Left lung (tissue), 10 donors: ENCODE data around the gene KHDC4. TPM values are rescaled to one million over a fixed set of nuclear protein-coding genes. Genes with fewer than 3 reads are reported as not detected.

Experiments used
- ATAC-seq: fragments of 200-7000 bp; cut with Tn5 transposase; one replicate; pipeline ENCODE4 v1.9.1; 2020; ENCODE audit warnings: moderate library complexity
- DNase-seq, 4 donors: peaks; one replicate each; pipeline ENCODE4 v3.0.0-alpha.2; 2013 to 2020
- H3K27ac ChIP-seq, 2 donors: fragments of 200-600 bp; sonication (generic) in 1 of 2; one replicate each; pipeline versions ENCODE4 v1.5.0 to v1.8.0; 2020 to 2021
- H3K27me3 ChIP-seq, 2 donors: fragments of 200-600 bp; sonication (generic) in 1 of 2; one replicate each; pipeline versions ENCODE4 v1.5.0 to v1.8.0; 2020 to 2021
- H3K36me3 ChIP-seq, 2 donors: fragments of 200-600 bp; sonication (generic) in 1 of 2; one replicate each; pipeline versions ENCODE4 v1.5.0 to v1.8.0; 2020 to 2021
- H3K4me1 ChIP-seq, 2 donors: fragments of 200-600 bp; one replicate each; pipeline ENCODE4 v1.8.0; 2021
- H3K4me3 ChIP-seq, 2 donors: fragments of 200-600 bp; sonication (generic) in 1 of 2; one replicate each; pipeline versions ENCODE4 v1.5.0 to v1.8.0; 2020 to 2021; ENCODE audit warnings: mild to moderate bottlenecking in 1 of 2
- H3K9me3 ChIP-seq, 2 donors: fragments of 200-600 bp; sonication (generic) in 1 of 2; one replicate each; pipeline versions ENCODE4 v1.5.0 to v1.8.0; 2020 to 2021
- CTCF ChIP-seq, 2 donors: fragments of 200-600 bp; sonication (generic) in 1 of 2; IDR thresholded peaks; one replicate each; pipeline versions ENCODE4 v1.5.0 to v1.8.0; 2021; ENCODE audit warnings: antibody characterized with exemption in 2 of 2
- intact Hi-C, 2 donors: fragments of 100-400 bp; cut with DNase I; formaldehyde crosslinking; loops; one replicate each; pipeline versions ENCODE4 v1.11.2 to v1.14.2; 2022
- polyA plus RNA-seq, 6 donors: library from polyadenylated mRNA; unstranded; fragments of 120-200 nt; gene quantifications; one replicate each; pipeline ENCODE4 v1.2.1, GENCODE V29; 2013; ENCODE audit not compliant: insufficient read length in 6 of 6
- total RNA-seq, 2 donors: library from RNA; stranded (reverse); fragmentation: NEBNext Ultra II Directional; extraction: Animal tissue kit (Norgen Biotek cat#: 25700); gene quantifications; one replicate each; pipeline ENCODE4 v1.2.1, GENCODE V29; 2021
- donor health status: DM: no; HTN: yes; CAD: no.
- donor health status: DM: no; HTN: no; CAD: no.

Gene KHDC4
- total and polyA plus RNA-seq, 8 donors, result 38.2 to 86.8 (median 72.6) TPM

GRCh38 chr1:155974208-155975115 lies 40.2 kb upstream of the KHDC4 start:
- DNase-seq (no peak), ATAC-seq (no peak)
- H3K36me3 ChIP-seq, result peaks cover 0 to 20% of the 10 kb centered on the region in 2 donors
- H3K27ac ChIP-seq, result peak overlapping the region; percentile 92 to 96
- intact Hi-C loops, result no loop called here
- H3K4me1 ChIP-seq, result peaks cover 65 to 80% of the 10 kb centered on the region in 2 donors
- H3K9me3 ChIP-seq, result no peaks in the 10 kb centered on the region
- no peak for TF ChIP-seq CTCF (IDR thresholded peaks at IDR 0.05)
- H3K27me3 ChIP-seq, result no peaks in the 10 kb centered on the region
- H3K4me3 ChIP-seq, result peak overlapping the region; percentile 60 to 98

GRCh38 chr1:155973723-155974122 lies 39.5 kb upstream of the KHDC4 start:
- ATAC-seq, result no peak
- Histone ChIP-seq H3K27ac (peak overlapping the region; percentile 92 to 96), H3K36me3 (peaks cover 0 to 27% of the 10 kb centered on the region in 2 donors), H3K4me3 (peak overlapping the region in 1 of 2 donors; percentile 98), H3K4me1 (peaks cover 69 to 81% of the 10 kb centered on the region in 2 donors), H3K9me3 (no peaks in the 10 kb centered on the region), H3K27me3 (no peaks in the 10 kb centered on the region)
- no peak for DNase-seq
- no peak for TF ChIP-seq CTCF (IDR thresholded peaks at IDR 0.05)
- intact Hi-C loops, result no loop called here

GRCh38 chr1:155971910-155972809 lies 37.9 kb upstream of the KHDC4 start:
- Histone ChIP-seq H3K4me1 (peaks cover 85 to 96% of the 10 kb centered on the region in 2 donors), H3K27ac (peak overlapping the region; percentile 53 to 96), H3K27me3 (no peaks in the 10 kb centered on the region), H3K9me3 (no peaks in the 10 kb centered on the region), H3K4me3 (no peak overlapping the region), H3K36me3 (peaks cover 0 to 43% of the 10 kb centered on the region in 2 donors)
- ATAC-seq, result no peak
- TF ChIP-seq CTCF (IDR thresholded peaks at IDR 0.05), result no peak
- intact Hi-C loops, result no loop called here
- DNase-seq, result no peak

- H3K27me3 ChIP-seq, result no peaks in the 10 kb centered on the region
- intact Hi-C loops, result no loop called here
- peak in 2 of 4 donors; percentile 90 to 96 for DNase-seq
- peak; percentile 82 for ATAC-seq
- H3K36me3 ChIP-seq, result peaks cover 0 to 58% of the 10 kb centered on the region in 2 donors
- H3K27ac ChIP-seq, result peak overlapping the region; percentile 53 to 96
- H3K4me1 ChIP-seq, result peaks cover 85 to 99% of the 10 kb centered on the region in 2 donors
- no peak for TF ChIP-seq CTCF (IDR thresholded peaks at IDR 0.05)
- H3K9me3 ChIP-seq, result no peaks in the 10 kb centered on the region
- no peak overlapping the region for H3K4me3 ChIP-seq
Observed at GRCh38 chr1:155970531-155971167, 36.4 kb upstream of the KHDC4 start.
